ENCODE measurements around the gene NMNAT2.

Gene NMNAT2

DNA sequence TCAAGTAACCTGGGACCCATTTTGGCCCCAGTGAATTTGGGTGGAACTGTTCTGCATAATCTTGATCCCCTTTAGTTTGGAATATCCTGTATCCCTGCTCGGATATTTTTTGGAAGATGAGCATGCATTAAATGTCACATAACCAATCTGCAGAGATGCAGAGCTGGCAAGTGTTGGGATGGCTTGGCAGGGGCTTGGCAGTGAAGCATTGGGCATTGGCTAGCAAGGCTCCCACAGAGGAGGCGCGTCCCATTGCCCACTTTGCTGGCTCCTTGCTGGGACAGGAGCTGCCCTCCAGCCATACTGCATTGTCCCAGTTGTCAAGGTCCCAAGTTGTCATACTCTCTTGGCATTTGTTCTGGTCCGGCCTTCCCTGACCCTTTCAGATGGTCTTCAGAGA, 202.2 kb downstream of the NMNAT2 start:
- Histone ChIP-seq H3K4me3 (ENCODE audit: low read length) (no peak overlapping the region), H3K4me2 (ENCODE audit: low read length) (no peak overlapping the region), H3K27me3 (ENCODE audit: insufficient read depth, low read length, poor library complexity) (no peaks in the 10 kb centered on the region), H3K56ac (ENCODE audit: low read length) (no peak overlapping the region), H2BK5ac (ENCODE audit: low read length) (no peak overlapping the region), H2BK15ac (replicated peaks; ENCODE audit: low read depth) (no peak overlapping the region), H4K5ac (ENCODE audit: low read length) (no peak overlapping the region), H3K23ac (ENCODE audit: low read length) (no peak overlapping the region), H2BK120ac (ENCODE audit: low read depth, low read length) (no peak overlapping the region), H3K36me3 (ENCODE audit: control insufficient read depth, insufficient read depth, low read length) (no peaks in the 10 kb centered on the region), H2AK5ac (ENCODE audit: low read length) (no peak overlapping the region), H3K4ac (ENCODE audit: low read depth, low read length) (no peak overlapping the region), H3K79me2 (ENCODE audit: control insufficient read depth, insufficient read depth, low read length) (no peaks in the 10 kb centered on the region), H3K79me1 (ENCODE audit: low read length) (no peaks in the 10 kb centered on the region), H3K4me1 (ENCODE audit: control insufficient read depth, low read depth, low read length) (peaks cover 5% of the 10 kb centered on the region), H4K8ac (ENCODE audit: low read depth, low read length) (no peak overlapping the region), H3K18ac (ENCODE audit: low read length) (no peak overlapping the region), H3K9ac (ENCODE audit: low read length) (no peak overlapping the region), H3K27ac (ENCODE audit: low read depth, low read length) (no peak overlapping the region)
- no CpG with 5 or more reads among the region's 4 CpGs for WGBS (ENCODE audit: extremely low coverage, insufficient coverage, low lambda C conversion rate)
- DNase-seq: no peak

DNA sequence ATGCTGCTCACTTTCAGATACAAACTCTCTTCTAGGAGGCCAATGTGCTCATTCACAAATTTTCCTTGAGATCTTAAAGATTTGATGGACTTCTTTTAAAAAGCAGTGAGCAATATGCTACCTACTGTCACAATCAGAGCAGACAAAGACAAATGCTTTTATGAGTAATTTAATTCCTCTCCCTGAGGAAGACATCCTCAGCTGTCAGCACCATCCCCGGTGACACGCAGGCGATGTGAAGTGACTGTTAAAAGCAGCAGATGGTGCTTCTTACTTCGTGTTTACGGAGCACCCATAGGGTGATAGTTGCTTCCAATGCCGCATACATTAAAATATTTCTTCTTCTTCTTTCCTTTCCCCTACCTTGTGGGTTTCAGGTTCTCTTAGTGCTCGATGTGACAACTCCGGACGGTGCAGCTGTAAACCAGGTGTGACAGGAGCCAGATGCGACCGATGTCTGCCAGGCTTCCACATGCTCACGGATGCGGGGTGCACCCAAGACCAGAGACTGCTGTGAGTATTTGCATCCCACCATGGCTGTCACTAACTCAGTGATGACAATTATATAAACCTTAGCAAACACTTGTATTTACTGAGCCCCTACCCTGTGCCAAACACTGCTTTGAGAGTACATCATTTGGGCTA, 203.0 kb downstream of the NMNAT2 start:
- Histone ChIP-seq H3K9ac (ENCODE audit: low read length) (no peak overlapping the region), H3K23ac (ENCODE audit: low read length) (no peak overlapping the region), H2BK120ac (ENCODE audit: low read depth, low read length) (no peak overlapping the region), H3K79me1 (ENCODE audit: low read length) (no peaks in the 10 kb centered on the region), H3K4me3 (ENCODE audit: low read length) (no peak overlapping the region), H2BK15ac (replicated peaks; ENCODE audit: low read depth) (no peak overlapping the region), H3K4ac (ENCODE audit: low read depth, low read length) (no peak overlapping the region), H3K18ac (ENCODE audit: low read length) (no peak overlapping the region), H3K56ac (ENCODE audit: low read length) (no peak overlapping the region), H3K4me1 (ENCODE audit: control insufficient read depth, low read depth, low read length) (peaks cover 5% of the 10 kb centered on the region), H3K4me2 (ENCODE audit: low read length) (no peak overlapping the region), H3K27me3 (ENCODE audit: insufficient read depth, low read length, poor library complexity) (no peaks in the 10 kb centered on the region), H4K8ac (ENCODE audit: low read depth, low read length) (no peak overlapping the region), H4K5ac (ENCODE audit: low read length) (no peak overlapping the region), H3K36me3 (ENCODE audit: control insufficient read depth, insufficient read depth, low read length) (no peaks in the 10 kb centered on the region), H3K79me2 (ENCODE audit: control insufficient read depth, insufficient read depth, low read length) (no peaks in the 10 kb centered on the region), H2BK5ac (ENCODE audit: low read length) (no peak overlapping the region), H2AK5ac (ENCODE audit: low read length) (no peak overlapping the region), H3K27ac (ENCODE audit: low read depth, low read length) (no peak overlapping the region)
- WGBS (ENCODE audit: extremely low coverage, insufficient coverage, low lambda C conversion rate): no CpG with 5 or more reads among the region's 13 CpGs
- DNase-seq: no peak

DNA sequence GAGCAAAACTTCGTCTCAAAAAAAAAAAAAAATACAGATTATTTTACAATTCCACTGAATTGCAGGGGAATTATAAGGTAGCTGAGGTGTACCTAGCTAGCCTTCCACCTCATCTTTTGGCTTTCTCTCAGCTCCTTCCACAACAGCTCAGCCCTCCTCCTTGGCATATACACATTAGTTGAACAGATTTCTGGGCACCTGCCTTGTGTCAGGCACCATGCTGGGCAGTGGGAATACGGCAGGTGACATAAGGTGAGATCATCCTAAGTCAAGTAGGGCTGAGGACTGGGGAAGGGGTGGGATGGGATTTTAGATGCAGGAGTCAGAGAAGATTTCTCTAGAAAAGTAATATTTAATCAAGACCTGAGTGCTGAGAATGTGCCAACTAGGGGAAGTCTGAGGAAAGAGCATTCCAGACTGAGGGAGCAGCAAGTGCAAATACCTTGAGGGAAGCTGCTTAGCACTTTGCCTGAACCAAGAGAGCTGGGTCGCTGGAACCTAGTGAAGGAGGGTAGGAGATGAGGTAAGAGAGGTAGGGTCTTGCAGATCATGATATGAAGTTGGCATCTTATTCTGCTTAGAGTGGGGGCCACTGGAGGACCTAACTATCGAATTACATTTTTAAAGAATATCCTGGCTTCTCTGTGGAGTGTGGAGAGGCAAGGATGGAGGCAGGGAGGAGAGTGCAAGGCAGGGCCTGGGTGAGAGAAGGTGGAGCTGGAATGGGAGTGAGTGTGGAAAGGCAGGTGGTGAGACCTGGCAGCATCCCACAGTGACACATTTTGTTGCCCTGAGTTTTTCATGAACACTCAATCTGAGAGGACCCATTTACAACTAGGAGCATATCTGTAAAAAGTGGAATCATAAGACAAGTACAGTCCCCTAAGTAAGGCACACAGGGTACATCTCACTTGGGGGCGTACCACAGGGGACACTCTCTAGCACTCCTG, 203.9 kb downstream of the NMNAT2 start:
- Histone ChIP-seq H3K4me1 (ENCODE audit: control insufficient read depth, low read depth, low read length) (peaks cover 5% of the 10 kb centered on the region), H3K4me3 (ENCODE audit: low read length) (no peak overlapping the region), H4K5ac (ENCODE audit: low read length) (no peak overlapping the region), H2BK5ac (ENCODE audit: low read length) (no peak overlapping the region), H2BK15ac (replicated peaks; ENCODE audit: low read depth) (no peak overlapping the region), H3K18ac (ENCODE audit: low read length) (no peak overlapping the region), H3K27me3 (ENCODE audit: insufficient read depth, low read length, poor library complexity) (no peaks in the 10 kb centered on the region), H3K56ac (ENCODE audit: low read length) (no peak overlapping the region), H4K8ac (ENCODE audit: low read depth, low read length) (no peak overlapping the region), H3K4ac (ENCODE audit: low read depth, low read length) (no peak overlapping the region), H2BK120ac (ENCODE audit: low read depth, low read length) (no peak overlapping the region), H2AK5ac (ENCODE audit: low read length) (no peak overlapping the region), H3K36me3 (ENCODE audit: control insufficient read depth, insufficient read depth, low read length) (no peaks in the 10 kb centered on the region), H3K79me1 (ENCODE audit: low read length) (no peaks in the 10 kb centered on the region), H3K27ac (ENCODE audit: low read depth, low read length) (no peak overlapping the region), H3K79me2 (ENCODE audit: control insufficient read depth, insufficient read depth, low read length) (no peaks in the 10 kb centered on the region), H3K4me2 (ENCODE audit: low read length) (no peak overlapping the region), H3K9ac (ENCODE audit: low read length) (no peak overlapping the region), H3K23ac (ENCODE audit: low read length) (no peak overlapping the region)
- no peak for DNase-seq
- WGBS (ENCODE audit: extremely low coverage, insufficient coverage, low lambda C conversion rate): no CpG with 5 or more reads among the region's 5 CpGs

DNA sequence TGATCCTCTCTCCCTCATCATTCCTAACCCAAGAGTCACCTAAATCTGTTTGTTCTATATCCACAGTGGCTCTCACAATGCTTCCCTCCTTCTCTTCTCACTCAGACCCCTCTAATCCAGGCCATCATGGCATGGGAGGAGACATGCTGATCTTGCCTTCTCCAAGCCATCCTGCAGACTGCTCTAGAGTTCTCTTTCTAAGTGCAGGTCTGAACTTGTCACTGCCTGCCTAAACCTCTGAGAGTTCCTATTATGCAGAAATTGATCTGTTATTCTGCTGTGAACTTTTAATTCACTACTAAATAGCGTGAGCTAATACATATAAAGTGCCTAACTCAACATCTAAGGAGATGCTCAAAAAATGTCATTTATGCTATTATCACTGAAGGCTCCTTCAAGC, 205.3 kb downstream of the NMNAT2 start:
- no peaks in the 10 kb centered on the region for H3K27me3 ChIP-seq (ENCODE audit: insufficient read depth, low read length, poor library complexity)
- no peak overlapping the region for H4K8ac ChIP-seq (ENCODE audit: low read depth, low read length)
- no peak overlapping the region for H2BK15ac ChIP-seq (replicated peaks; ENCODE audit: low read depth)
- H3K79me2 ChIP-seq (ENCODE audit: control insufficient read depth, insufficient read depth, low read length): no peaks in the 10 kb centered on the region
- H3K36me3 ChIP-seq (ENCODE audit: control insufficient read depth, insufficient read depth, low read length): no peaks in the 10 kb centered on the region
- H3K4me3 ChIP-seq (ENCODE audit: low read length): no peak overlapping the region
- no peak overlapping the region for H3K27ac ChIP-seq (ENCODE audit: low read depth, low read length)
- H3K4me1 ChIP-seq (ENCODE audit: control insufficient read depth, low read depth, low read length): peaks cover 2% of the 10 kb centered on the region
- no peak for DNase-seq
- H2BK5ac ChIP-seq (ENCODE audit: low read length): no peak overlapping the region
- no peak overlapping the region for H3K4ac ChIP-seq (ENCODE audit: low read depth, low read length)
- no peak overlapping the region for H2BK120ac ChIP-seq (ENCODE audit: low read depth, low read length)
- H3K4me2 ChIP-seq (ENCODE audit: low read length): no peak overlapping the region
- H3K23ac ChIP-seq (ENCODE audit: low read length): no peak overlapping the region
- no peak overlapping the region for H3K9ac ChIP-seq (ENCODE audit: low read length)
- H4K5ac ChIP-seq (ENCODE audit: low read length): no peak overlapping the region
- H3K18ac ChIP-seq (ENCODE audit: low read length): no peak overlapping the region
- WGBS (ENCODE audit: extremely low coverage, insufficient coverage, low lambda C conversion rate): no CpG with 5 or more reads among the region's 1 CpG
- no peak overlapping the region for H3K56ac ChIP-seq (ENCODE audit: low read length)
- no peak overlapping the region for H2AK5ac ChIP-seq (ENCODE audit: low read length)
- H3K79me1 ChIP-seq (ENCODE audit: low read length): no peaks in the 10 kb centered on the region

DNA sequence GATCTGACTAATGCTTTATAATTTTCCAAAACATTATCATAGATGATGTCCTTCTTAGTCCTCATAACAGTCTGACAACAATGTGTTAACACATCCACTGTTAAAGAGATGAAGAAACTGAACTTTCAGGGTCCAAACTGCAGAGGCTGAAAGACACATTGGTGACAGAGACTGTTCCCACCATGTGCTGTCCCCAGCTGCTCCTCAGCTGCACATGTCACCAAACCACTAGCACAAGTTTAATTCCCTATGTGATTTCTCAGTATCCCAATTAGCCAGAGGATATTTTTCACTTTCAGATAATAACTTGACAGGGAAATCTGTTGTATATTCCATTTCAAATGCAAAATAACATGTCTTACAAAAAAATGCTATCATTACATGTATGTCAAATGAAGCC, 207.5 kb downstream of the NMNAT2 start:
- Histone ChIP-seq H3K4ac (ENCODE audit: low read depth, low read length) (no peak overlapping the region), H2BK120ac (ENCODE audit: low read depth, low read length) (no peak overlapping the region), H3K36me3 (ENCODE audit: control insufficient read depth, insufficient read depth, low read length) (no peaks in the 10 kb centered on the region), H2BK15ac (replicated peaks; ENCODE audit: low read depth) (no peak overlapping the region), H3K18ac (ENCODE audit: low read length) (no peak overlapping the region), H3K79me1 (ENCODE audit: low read length) (no peaks in the 10 kb centered on the region), H3K4me3 (ENCODE audit: low read length) (no peak overlapping the region), H3K4me1 (ENCODE audit: control insufficient read depth, low read depth, low read length) (no peaks in the 10 kb centered on the region), H2AK5ac (ENCODE audit: low read length) (no peak overlapping the region), H3K56ac (ENCODE audit: low read length) (no peak overlapping the region), H3K9ac (ENCODE audit: low read length) (no peak overlapping the region), H4K5ac (ENCODE audit: low read length) (no peak overlapping the region), H3K4me2 (ENCODE audit: low read length) (no peak overlapping the region), H4K8ac (ENCODE audit: low read depth, low read length) (no peak overlapping the region), H3K79me2 (ENCODE audit: control insufficient read depth, insufficient read depth, low read length) (no peaks in the 10 kb centered on the region), H2BK5ac (ENCODE audit: low read length) (no peak overlapping the region), H3K23ac (ENCODE audit: low read length) (no peak overlapping the region), H3K27ac (ENCODE audit: low read depth, low read length) (no peak overlapping the region), H3K27me3 (ENCODE audit: insufficient read depth, low read length, poor library complexity) (no peaks in the 10 kb centered on the region)
- no peak for DNase-seq

Data from mesendoderm (in vitro differentiated cells).